ENCODE results near the gene HSPBP1.

Gene HSPBP1

GRCh38 chr19:55304279-55304978 is 24.5 kb upstream of the HSPBP1 start:
- peak; percentile 51 for DNase-seq

GRCh38 chr19:55303477-55303876 is 23.6 kb upstream of the HSPBP1 start:
- no peak for DNase-seq

- no peak for DNase-seq
Measured at GRCh38 chr19:55302318-55302703, 22.4 kb upstream of the HSPBP1 start.

- peak; percentile 81 for DNase-seq
Measured at GRCh38 chr19:55301459-55302317, 21.8 kb upstream of the HSPBP1 start.

- no peak for DNase-seq
Measured at GRCh38 chr19:55300886-55301458, 21.1 kb upstream of the HSPBP1 start.

GRCh38 chr19:55299991-55300390 is 20.1 kb upstream of the HSPBP1 start:
- no peak for DNase-seq

GRCh38 chr19:55297267-55297666 is 17.4 kb upstream of the HSPBP1 start:
- DNase-seq, result peak; percentile 75

- DNase-seq, result no peak
Measured at GRCh38 chr19:55289117-55289796, 9.3 kb upstream of the HSPBP1 start.

GRCh38 chr19:55287361-55288079 is 7.6 kb upstream of the HSPBP1 start:
- DNase-seq, result no peak

- no peak for DNase-seq
Measured at GRCh38 chr19:55285229-55285890, 5.5 kb upstream of the HSPBP1 start.

GRCh38 chr19:55284405-55285058 is 4.6 kb upstream of the HSPBP1 start:
- no peak for DNase-seq

GRCh38 chr19:55283548-55284377 is 3.9 kb upstream of the HSPBP1 start, which contains the start of gene BRSK1:
Gene BRSK1, plus strand, starts transcription at chr19:55283997. Its CDS starts 446 bp downstream, at chr19:55284443.
- no peak for DNase-seq

GRCh38 chr19:55279340-55279739 is 570 bp downstream of the HSPBP1 start:
- DNase-seq, result no peak

- DNase-seq, result no peak
Measured at GRCh38 chr19:55278391-55279135, 1.3 kb downstream of the HSPBP1 start.

- no peak for DNase-seq
Measured at GRCh38 chr19:55277494-55277893, 2.4 kb downstream of the HSPBP1 start.

- peak; percentile 21 for DNase-seq
Measured at GRCh38 chr19:55276720-55277430, 3.0 kb downstream of the HSPBP1 start.

- no peak for DNase-seq
Measured at GRCh38 chr19:55275851-55276719, 3.8 kb downstream of the HSPBP1 start.

Measured in MV-4-11 (cell line).